ENCODE results near the gene CDCP1.

- TF ChIP-seq, protein P1, sequence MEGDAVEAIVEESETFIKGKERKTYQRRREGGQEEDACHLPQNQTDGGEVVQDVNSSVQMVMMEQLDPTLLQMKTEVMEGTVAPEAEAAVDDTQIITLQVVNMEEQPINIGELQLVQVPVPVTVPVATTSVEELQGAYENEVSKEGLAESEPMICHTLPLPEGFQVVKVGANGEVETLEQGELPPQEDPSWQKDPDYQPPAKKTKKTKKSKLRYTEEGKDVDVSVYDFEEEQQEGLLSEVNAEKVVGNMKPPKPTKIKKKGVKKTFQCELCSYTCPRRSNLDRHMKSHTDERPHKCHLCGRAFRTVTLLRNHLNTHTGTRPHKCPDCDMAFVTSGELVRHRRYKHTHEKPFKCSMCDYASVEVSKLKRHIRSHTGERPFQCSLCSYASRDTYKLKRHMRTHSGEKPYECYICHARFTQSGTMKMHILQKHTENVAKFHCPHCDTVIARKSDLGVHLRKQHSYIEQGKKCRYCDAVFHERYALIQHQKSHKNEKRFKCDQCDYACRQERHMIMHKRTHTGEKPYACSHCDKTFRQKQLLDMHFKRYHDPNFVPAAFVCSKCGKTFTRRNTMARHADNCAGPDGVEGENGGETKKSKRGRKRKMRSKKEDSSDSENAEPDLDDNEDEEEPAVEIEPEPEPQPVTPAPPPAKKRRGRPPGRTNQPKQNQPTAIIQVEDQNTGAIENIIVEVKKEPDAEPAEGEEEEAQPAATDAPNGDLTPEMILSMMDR (conservative IDR thresholded peaks at IDR 0.05), result no peak
- TF ChIP-seq ZFX (IDR thresholded peaks at IDR 0.05), result no peak
Measured at GRCh38 chr3:45035441-45036301, 110.5 kb downstream of the CDCP1 start.
